Endodermal cell (in vitro differentiated cells): ENCODE measurements around the gene COL26A1. TPM values are rescaled to one million over a fixed set of nuclear protein-coding genes. Genes with fewer than 3 reads are reported as not detected.

Experiments
- DNase-seq: peaks from one replicate; pipeline ENCODE4 v3.0.0-alpha.2; 2017
- H3K27ac ChIP-seq: 2 replicates; pipeline ENCODE4 v1.5.1; 2013; ENCODE audit warnings: mild to moderate bottlenecking, low read depth, low read length, moderate library complexity
- H3K27me3 ChIP-seq: 2 replicates; pipeline ENCODE4 v1.6.1; 2013; ENCODE audit warnings: mild to moderate bottlenecking, low read length, moderate library complexity; ENCODE audit not compliant: insufficient read depth, control insufficient read depth, poor library complexity, severe bottlenecking
- H3K36me3 ChIP-seq: 2 replicates; pipeline ENCODE4 v1.7.0; 2013; ENCODE audit warnings: mild to moderate bottlenecking, low read length, moderate library complexity; ENCODE audit not compliant: control insufficient read depth, insufficient read depth
- H3K4me1 ChIP-seq: one replicate; pipeline ENCODE4 v1.7.0; 2013; ENCODE audit warnings: low read length; ENCODE audit not compliant: control insufficient read depth, insufficient read depth
- H3K4me3 ChIP-seq: 2 replicates; pipeline ENCODE4 v1.5.1; 2013; ENCODE audit warnings: mild to moderate bottlenecking, low read length, moderate library complexity
- H3K9ac ChIP-seq: 2 replicates; pipeline ENCODE4 v1.6.1; 2013; ENCODE audit warnings: mild to moderate bottlenecking, low read length, moderate library complexity; ENCODE audit not compliant: poor library complexity, severe bottlenecking; ENCODE audit errors: extremely low read depth
- H3K9me3 ChIP-seq: 2 replicates; pipeline ENCODE4 v1.6.1; 2013; ENCODE audit warnings: mild to moderate bottlenecking, low read length, moderate library complexity; ENCODE audit not compliant: control insufficient read depth
- H3K27ac Mint-ChIP-seq: 2 replicates; pipeline ENCODE4 v1.8.0; 2020; ENCODE audit warnings: mixed read lengths
- H3K27me3 Mint-ChIP-seq: 2 replicates; pipeline ENCODE4 v1.8.0; 2021; ENCODE audit warnings: mild to moderate bottlenecking, mixed read lengths; ENCODE audit not compliant: insufficient read depth
- H3K36me3 Mint-ChIP-seq: 2 replicates; pipeline ENCODE4 v1.8.0; 2020; ENCODE audit warnings: low read depth, mixed read lengths
- H3K4me1 Mint-ChIP-seq: 2 replicates; pipeline ENCODE4 v1.8.0; 2020; ENCODE audit warnings: mixed read lengths
- H3K4me3 Mint-ChIP-seq: 2 replicates; pipeline ENCODE4 v1.8.0; 2020; ENCODE audit warnings: mild to moderate bottlenecking, moderate library complexity, mixed read lengths
- H3K9me3 Mint-ChIP-seq: 2 replicates; pipeline ENCODE4 v1.8.0; 2020; ENCODE audit warnings: mild to moderate bottlenecking, mixed read lengths
- WGBS, 2 experiments: methylation state at CpG; one replicate each; pipeline versions ENCODE4 v1.1.5 to v1.1.7; 2013; ENCODE audit warnings: missing lambda C conversion rate in 2 of 2, mixed read lengths in 1 of 2; ENCODE audit not compliant: insufficient coverage in 1 of 2, insufficient read length in 1 of 2; 5-methylcytosine and 5-hydroxymethylcytosine counted together
- total RNA-seq, 2 donors: library from RNA; stranded (reverse); fragmentation: NEBNext Ultra II Directional in 1 of 2; extraction: Animal tissue kit (Norgen Biotek cat#: 25700) in 1 of 2; gene quantifications; 2 replicates in 1 of 2; 3 replicates in 1 of 2; pipeline ENCODE4 v1.2.1, GENCODE V29; 2021
- TF ChIP-seq, protein P1 (sequence below): fragments of 200-600 bp; sonication (generic); conservative IDR thresholded peaks from 2 replicates; pipeline ENCODE4 v1.5.0; 2021; ENCODE audit warnings: antibody characterized with exemption, mild to moderate bottlenecking

The COL26A1 gene
- total RNA-seq, 2 donors from 2014 or later, result 41.2 to 47.0 TPM

DNA sequence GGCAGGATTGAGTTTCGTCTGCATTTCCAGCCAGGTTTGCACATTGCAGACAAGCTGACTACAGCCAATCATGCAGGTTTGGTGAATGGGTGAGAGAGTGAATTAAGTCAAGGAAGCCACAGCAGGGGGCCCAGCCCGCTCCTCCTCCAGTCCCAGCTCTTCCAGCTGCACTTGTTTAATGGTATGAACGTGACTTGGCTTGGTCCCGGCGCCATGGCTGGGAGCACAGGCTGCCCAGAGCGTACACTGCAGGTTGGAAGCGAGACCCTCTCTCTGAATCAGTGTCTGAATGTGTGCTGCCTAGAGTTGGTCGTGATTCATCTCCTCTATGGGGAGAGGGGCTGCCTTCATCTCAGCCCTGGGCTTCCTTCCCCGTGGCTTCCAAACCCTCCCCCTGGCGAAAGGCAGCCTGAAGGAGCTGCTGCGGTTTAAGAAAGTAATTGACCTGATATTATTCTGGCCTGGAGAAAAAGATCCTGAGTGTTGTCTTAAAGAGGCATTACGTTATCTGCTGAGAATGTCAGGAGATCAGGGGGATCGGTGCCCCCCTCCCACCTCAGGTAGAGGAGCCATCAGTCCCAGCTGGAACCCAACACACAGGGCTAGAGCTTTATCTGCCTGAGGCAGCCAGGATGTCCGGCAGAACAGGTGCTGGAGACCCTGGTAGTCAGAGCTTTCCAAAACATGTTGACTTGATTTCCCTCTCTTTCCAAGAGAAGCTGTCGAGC lies 132.1 kb downstream of the COL26A1 start:
- Histone ChIP-seq H3K27ac (peak overlapping the region; percentile 77), H3K4me3 (peak overlapping the region; percentile 57), H3K9ac (peak overlapping the region; percentile 58), H3K27me3 (no peaks in the 10 kb centered on the region), H3K36me3 (no peaks in the 10 kb centered on the region), H3K9me3 (no peaks in the 10 kb centered on the region), H3K4me1 (peaks cover 8% of the 10 kb centered on the region)
- Mint-ChIP-seq H3K36me3 (peaks cover 4% of the 10 kb centered on the region), H3K4me3 (peak overlapping the region; percentile 46), H3K9me3 (no peaks in the 10 kb centered on the region), H3K27me3 (no peaks in the 10 kb centered on the region), H3K27ac (peak overlapping the region; percentile 98), H3K4me1 (peaks cover 26% of the 10 kb centered on the region)
- WGBS, 2 experiments, result 50 to 53% methylated on average over 12 to 15 of the region's 15 CpGs
- TF ChIP-seq, protein P1, sequence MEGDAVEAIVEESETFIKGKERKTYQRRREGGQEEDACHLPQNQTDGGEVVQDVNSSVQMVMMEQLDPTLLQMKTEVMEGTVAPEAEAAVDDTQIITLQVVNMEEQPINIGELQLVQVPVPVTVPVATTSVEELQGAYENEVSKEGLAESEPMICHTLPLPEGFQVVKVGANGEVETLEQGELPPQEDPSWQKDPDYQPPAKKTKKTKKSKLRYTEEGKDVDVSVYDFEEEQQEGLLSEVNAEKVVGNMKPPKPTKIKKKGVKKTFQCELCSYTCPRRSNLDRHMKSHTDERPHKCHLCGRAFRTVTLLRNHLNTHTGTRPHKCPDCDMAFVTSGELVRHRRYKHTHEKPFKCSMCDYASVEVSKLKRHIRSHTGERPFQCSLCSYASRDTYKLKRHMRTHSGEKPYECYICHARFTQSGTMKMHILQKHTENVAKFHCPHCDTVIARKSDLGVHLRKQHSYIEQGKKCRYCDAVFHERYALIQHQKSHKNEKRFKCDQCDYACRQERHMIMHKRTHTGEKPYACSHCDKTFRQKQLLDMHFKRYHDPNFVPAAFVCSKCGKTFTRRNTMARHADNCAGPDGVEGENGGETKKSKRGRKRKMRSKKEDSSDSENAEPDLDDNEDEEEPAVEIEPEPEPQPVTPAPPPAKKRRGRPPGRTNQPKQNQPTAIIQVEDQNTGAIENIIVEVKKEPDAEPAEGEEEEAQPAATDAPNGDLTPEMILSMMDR, result no peak
- DNase-seq, result peak; percentile 84

DNA sequence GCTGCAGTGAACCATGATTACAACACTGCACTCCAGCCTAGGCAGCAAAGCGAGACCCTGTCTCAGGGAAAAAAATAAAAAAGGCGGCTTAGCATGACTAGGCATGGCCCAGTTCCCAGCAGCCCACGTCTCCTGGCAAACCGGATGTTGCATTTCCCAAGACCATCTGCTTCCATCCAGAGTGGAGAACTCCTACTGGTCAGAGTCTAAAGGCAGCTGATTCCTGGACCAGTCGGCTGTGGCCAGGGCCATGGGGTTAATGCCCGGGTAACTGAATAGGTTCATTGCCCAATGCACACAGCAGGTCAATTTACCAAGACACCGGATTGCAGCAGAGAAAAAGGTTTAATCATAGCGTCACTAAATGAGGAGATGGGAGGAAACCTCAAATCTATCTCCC lies 133.3 kb downstream of the COL26A1 start:
- Histone ChIP-seq H3K4me1 (peaks cover 8% of the 10 kb centered on the region), H3K36me3 (no peaks in the 10 kb centered on the region), H3K9me3 (no peaks in the 10 kb centered on the region), H3K27me3 (no peaks in the 10 kb centered on the region), H3K27ac (no peak overlapping the region), H3K9ac (no peak overlapping the region), H3K4me3 (no peak overlapping the region)
- peak overlapping the region; percentile 37 for H3K27ac Mint-ChIP-seq
- TF ChIP-seq, protein P1, result no peak
- peaks cover 4% of the 10 kb centered on the region for H3K36me3 Mint-ChIP-seq
- H3K27me3 Mint-ChIP-seq, result no peaks in the 10 kb centered on the region
- H3K4me1 Mint-ChIP-seq, result peaks cover 26% of the 10 kb centered on the region
- no peaks in the 10 kb centered on the region for H3K9me3 Mint-ChIP-seq
- H3K4me3 Mint-ChIP-seq, result no peak overlapping the region
- DNase-seq, result no peak
- WGBS, 2 experiments, result 85 to 87% methylated on average over 5 to 8 of the region's 8 CpGs

DNA sequence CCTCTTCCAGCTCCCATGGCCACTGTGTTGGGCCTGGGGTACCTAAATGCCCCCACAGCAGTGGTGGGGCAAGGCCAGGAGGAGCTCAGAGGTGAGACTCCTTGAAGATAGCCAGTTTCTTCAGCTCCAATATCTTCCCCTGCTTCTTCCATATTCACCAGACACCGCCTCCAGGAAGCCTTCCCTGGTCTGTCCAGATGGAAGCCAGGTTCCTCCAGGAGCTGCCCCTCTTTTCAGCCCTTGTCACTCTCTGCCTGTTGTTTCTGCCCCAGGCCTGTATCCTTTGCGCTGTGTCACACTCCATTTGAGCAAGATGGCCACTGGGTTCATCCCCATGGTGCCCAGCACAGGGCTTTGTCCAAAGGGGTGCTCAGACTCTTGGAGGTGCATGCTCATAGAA lies 138.7 kb downstream of the COL26A1 start:
- Mint-ChIP-seq H3K9me3 (no peaks in the 10 kb centered on the region), H3K36me3 (peaks cover under 1% of the 10 kb centered on the region), H3K27me3 (no peaks in the 10 kb centered on the region), H3K27ac (no peak overlapping the region), H3K4me3 (no peak overlapping the region), H3K4me1 (peaks cover 10% of the 10 kb centered on the region)
- no peaks in the 10 kb centered on the region for H3K9me3 ChIP-seq
- no peak overlapping the region for H3K9ac ChIP-seq
- TF ChIP-seq, protein P1, result no peak
- WGBS, 2 experiments, result 83 to 96% methylated on average over 1 to 2 of the region's 2 CpGs
- peak; percentile 30 for DNase-seq
- no peaks in the 10 kb centered on the region for H3K27me3 ChIP-seq
- H3K27ac ChIP-seq, result no peak overlapping the region
- H3K4me3 ChIP-seq, result no peak overlapping the region
- no peaks in the 10 kb centered on the region for H3K4me1 ChIP-seq
- H3K36me3 ChIP-seq, result no peaks in the 10 kb centered on the region
